HepG2 (cell line): ENCODE results near the gene ANXA7. TPM values are rescaled to one million over a fixed set of nuclear protein-coding genes. Genes with fewer than 3 reads are reported as not detected.

Experiments used
- AGO1 ChIP-seq: fragments of 200-400 bp; formaldehyde crosslinking; IDR thresholded peaks from 2 replicates; pipeline ENCODE4 v1.6.1; 2017; ENCODE audit warnings: mild to moderate bottlenecking, low read depth, low read length, moderate library complexity; ENCODE audit not compliant: poor library complexity, severe bottlenecking
- GATAD1 ChIP-seq: IDR thresholded peaks from 2 replicates; pipeline ENCODE4 v1.6.1; 2016; ENCODE audit warnings: missing genetic modification reagents, missing compliant biosample characterization
- HDAC1 ChIP-seq: sonication (generic); formaldehyde crosslinking; IDR thresholded peaks from 2 replicates; pipeline ENCODE4 v1.5.1; 2020; ENCODE audit warnings: mild to moderate bottlenecking, missing genetic modification reagents
- HINFP ChIP-seq: sonication (generic); formaldehyde crosslinking; IDR thresholded peaks from 2 replicates; pipeline ENCODE4 v1.4.0; 2020; ENCODE audit warnings: low read depth, mild to moderate bottlenecking, missing genetic modification reagents
- KDM2A ChIP-seq: sonication (generic); formaldehyde crosslinking; IDR thresholded peaks from 2 replicates; pipeline ENCODE4 v1.4.0; 2020; ENCODE audit warnings: low read depth, missing genetic modification reagents, borderline replicate concordance
- KLF16 ChIP-seq, 2 experiments: sonication (generic) in 1 of 2; formaldehyde crosslinking in 1 of 2; IDR thresholded peaks; 2 replicates each; pipeline versions ENCODE4 v1.6.1 to v1.8.0; 2016 to 2023; ENCODE audit warnings: missing genetic modification reagents in 2 of 2, missing compliant biosample characterization in 1 of 2
- MIXL1 ChIP-seq: IDR thresholded peaks from 2 replicates; pipeline ENCODE4 v1.6.1; 2016
- NONO ChIP-seq, 2 experiments: fragments of 450-650 bp in 1 of 2; sonication (generic) in 1 of 2; formaldehyde crosslinking in 1 of 2; IDR thresholded peaks in 1 of 2; conservative IDR thresholded peaks in 1 of 2; 2 replicates each; pipeline versions ENCODE4 v1.6.1 to v1.8.0; 2017 to 2022; ENCODE audit warnings: mild to moderate bottlenecking in 1 of 2, missing genetic modification reagents in 1 of 2, moderate library complexity in 1 of 2
- NPAS2 ChIP-seq: sonication (generic); formaldehyde crosslinking; IDR thresholded peaks from 2 replicates; pipeline ENCODE4 v1.8.0; 2022; ENCODE audit warnings: mild to moderate bottlenecking, missing genetic modification reagents, borderline replicate concordance
- RXRB ChIP-seq: IDR thresholded peaks from 2 replicates; pipeline ENCODE4 v1.6.1; 2016; ENCODE audit warnings: borderline replicate concordance, missing genetic modification reagents, missing compliant biosample characterization
- SALL1 ChIP-seq: sonication (generic); formaldehyde crosslinking; IDR thresholded peaks from 2 replicates; pipeline ENCODE4 v1.8.0; 2022; ENCODE audit warnings: mild to moderate bottlenecking, missing genetic modification reagents
- SATB2 ChIP-seq: sonication (generic); formaldehyde crosslinking; IDR thresholded peaks from 2 replicates; pipeline ENCODE4 v1.5.0; 2020; ENCODE audit warnings: missing genetic modification reagents
- SPEN ChIP-seq: sonication (generic); formaldehyde crosslinking; IDR thresholded peaks from 2 replicates; pipeline ENCODE4 v1.5.1; 2020; ENCODE audit warnings: low read depth, mild to moderate bottlenecking, missing genetic modification reagents
- ZBTB34 ChIP-seq: sonication (generic); formaldehyde crosslinking; IDR thresholded peaks from 2 replicates; pipeline ENCODE4 v1.8.0; 2022; ENCODE audit warnings: mild to moderate bottlenecking, missing genetic modification reagents
- ZNF251 ChIP-seq: sonication (generic); formaldehyde crosslinking; IDR thresholded peaks from 2 replicates; pipeline ENCODE4 v1.9.0; 2021; ENCODE audit warnings: mild to moderate bottlenecking, missing genetic modification reagents
- ZNF350 ChIP-seq: sonication (generic); formaldehyde crosslinking; IDR thresholded peaks from 2 replicates; pipeline ENCODE4 v1.4.0; 2020; ENCODE audit warnings: mild to moderate bottlenecking, low read depth, missing genetic modification reagents, borderline replicate concordance
- ZNF572 ChIP-seq: sonication (generic); formaldehyde crosslinking; IDR thresholded peaks from 2 replicates; pipeline ENCODE4 v1.5.1; 2020; ENCODE audit warnings: mild to moderate bottlenecking, missing genetic modification reagents
- ZNF792 ChIP-seq: IDR thresholded peaks from 2 replicates; pipeline ENCODE4 v1.6.1; 2016
- polyA plus RNA-seq, 8 experiments: library from polyadenylated mRNA; depleted of rRNA in 3 of 8; stranded (reverse) in 7 of 8; unstranded in 1 of 8; fragments of >200 nt; fragmentation: Illumina TruSeq in 4 of 8; extraction: Trizol in 4 of 8; gene quantifications; 2 replicates each; pipeline versions ENCODE4 v1.2.1 to v1.2.3, GENCODE V29; 2011 to 2016; ENCODE audit warnings: low read depth in 4 of 8, missing spikeins in 1 of 8, mixed read lengths in 1 of 8; ENCODE audit not compliant: insufficient read depth in 1 of 8
- total RNA-seq, 5 experiments: library from RNA; depleted of rRNA; stranded (reverse); fragments of >200 nt; fragmentation: Illumina TruSeq; extraction: Trizol; gene quantifications; 2 replicates each; pipeline ENCODE4 v1.2.3, GENCODE V29; 2016; ENCODE audit warnings: low read depth in 1 of 5
- TF ChIP-seq, protein P1 (sequence below): sonication (generic); formaldehyde crosslinking; IDR thresholded peaks from 2 replicates; pipeline ENCODE4 v1.5.0; 2020; ENCODE audit warnings: mild to moderate bottlenecking, missing genetic modification reagents
- TF ChIP-seq, protein P2 (sequence below): IDR thresholded peaks from 2 replicates; pipeline ENCODE4 v1.6.1; 2016; ENCODE audit warnings: missing genetic modification reagents, missing compliant biosample characterization
- TF ChIP-seq, protein P3 (sequence below): conservative IDR thresholded peaks from 2 replicates; pipeline ENCODE4 v1.6.1; 2018; ENCODE audit warnings: missing genetic modification reagents

Gene ANXA7
- total and polyA plus RNA-seq, 2 of the 13 experiments (the other 11 are each of a cell fraction or from before 2014, with no cell fraction given), result 54.8 to 89.0 TPM

DNA sequence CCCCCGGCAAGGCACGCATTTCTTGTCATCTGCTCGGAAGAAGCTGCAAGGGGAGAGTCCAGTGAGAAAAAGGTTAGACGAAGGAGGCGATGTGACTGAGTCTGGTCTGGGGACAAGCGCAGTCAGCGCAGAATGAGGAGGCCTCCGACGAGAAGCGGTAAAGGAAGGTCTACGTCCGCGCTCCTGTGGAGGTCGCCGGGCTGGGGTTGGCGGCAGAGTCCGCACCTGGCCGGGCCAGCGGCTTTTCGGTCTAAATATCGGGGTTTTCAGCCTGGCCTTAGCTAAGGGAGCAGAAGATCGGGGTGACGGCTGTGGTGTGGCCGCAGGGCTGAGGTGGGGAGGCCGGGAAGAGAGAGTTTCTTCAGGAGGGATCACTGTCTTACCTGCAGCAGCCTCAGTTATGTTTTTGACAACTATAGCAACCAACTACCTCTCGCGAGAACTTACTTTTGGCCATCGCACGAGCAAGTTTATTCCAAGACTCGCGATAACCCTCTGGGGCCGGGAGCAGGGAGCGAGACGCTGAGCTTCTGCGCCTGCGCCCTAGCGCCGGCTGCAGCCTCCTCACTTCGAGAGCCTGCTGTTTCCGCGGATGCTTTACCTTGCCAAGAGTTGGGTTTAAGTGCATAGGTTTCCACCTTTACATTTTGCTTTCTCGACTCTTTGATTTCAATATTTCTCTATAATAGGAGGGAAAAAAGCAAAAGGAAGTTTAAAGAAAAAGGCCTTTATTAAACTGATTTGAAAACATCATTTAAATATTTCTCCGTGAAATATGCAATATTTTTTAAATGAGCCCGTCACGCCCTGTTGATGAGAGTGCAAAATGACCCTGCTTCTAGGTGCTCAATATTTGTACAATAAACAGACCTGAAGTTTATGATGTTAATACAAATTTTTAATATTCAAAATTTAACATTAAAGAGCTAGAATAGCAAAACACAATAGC, 55.3 kb downstream of the ANXA7 start, which contains the start of gene CFAP70 (continued):
- TF ChIP-seq HINFP (CRISPR knock-in tag) (peak; percentile 68; the same call in 1 of the 2 replicates), SALL1 (CRISPR knock-in tag) (peak; percentile 46), ZNF350 (CRISPR knock-in tag) (peak; percentile 28; the same call in 1 of the 2 replicates), RXRB (CRISPR knock-in tag) (no peak), ZBTB34 (CRISPR knock-in tag) (no peak), HDAC1 (CRISPR knock-in tag) (peak; percentile 62), SPEN (CRISPR knock-in tag) (peak; percentile 75; the same call in 1 of the 2 replicates), SATB2 (CRISPR knock-in tag) (no peak; the same call in 1 of the 2 replicates), KLF16 (CRISPR knock-in tag; IDR thresholded peaks at IDR 0.05) (0 out of 4 replicates have a peak, but pooled peaks of 1 of the 2 experiments have one; percentile 18), ZNF251 (CRISPR knock-in tag) (no peak), ZNF572 (CRISPR knock-in tag) (peak; percentile 76; the same call in 1 of the 2 replicates), MIXL1 (CRISPR knock-in tag) (0 out of 2 replicates have a peak, but pooled peaks have one; percentile 20), NONO (IDR thresholded peaks at IDR 0.05) (no peak), NONO (CRISPR knock-in tag; conservative IDR thresholded peaks at IDR 0.05) (peak; percentile 66; the same call in 1 of the 2 replicates), ZNF792 (CRISPR knock-in tag) (0 out of 2 replicates have a peak, but pooled peaks have one; percentile 30), GATAD1 (CRISPR knock-in tag) (peak; percentile 71), KDM2A (peak; percentile 91), AGO1 (peak; percentile 36), NPAS2 (CRISPR knock-in tag) (0 out of 2 replicates have a peak, but pooled peaks have one; percentile 45)
- TF ChIP-seq, protein P1, sequence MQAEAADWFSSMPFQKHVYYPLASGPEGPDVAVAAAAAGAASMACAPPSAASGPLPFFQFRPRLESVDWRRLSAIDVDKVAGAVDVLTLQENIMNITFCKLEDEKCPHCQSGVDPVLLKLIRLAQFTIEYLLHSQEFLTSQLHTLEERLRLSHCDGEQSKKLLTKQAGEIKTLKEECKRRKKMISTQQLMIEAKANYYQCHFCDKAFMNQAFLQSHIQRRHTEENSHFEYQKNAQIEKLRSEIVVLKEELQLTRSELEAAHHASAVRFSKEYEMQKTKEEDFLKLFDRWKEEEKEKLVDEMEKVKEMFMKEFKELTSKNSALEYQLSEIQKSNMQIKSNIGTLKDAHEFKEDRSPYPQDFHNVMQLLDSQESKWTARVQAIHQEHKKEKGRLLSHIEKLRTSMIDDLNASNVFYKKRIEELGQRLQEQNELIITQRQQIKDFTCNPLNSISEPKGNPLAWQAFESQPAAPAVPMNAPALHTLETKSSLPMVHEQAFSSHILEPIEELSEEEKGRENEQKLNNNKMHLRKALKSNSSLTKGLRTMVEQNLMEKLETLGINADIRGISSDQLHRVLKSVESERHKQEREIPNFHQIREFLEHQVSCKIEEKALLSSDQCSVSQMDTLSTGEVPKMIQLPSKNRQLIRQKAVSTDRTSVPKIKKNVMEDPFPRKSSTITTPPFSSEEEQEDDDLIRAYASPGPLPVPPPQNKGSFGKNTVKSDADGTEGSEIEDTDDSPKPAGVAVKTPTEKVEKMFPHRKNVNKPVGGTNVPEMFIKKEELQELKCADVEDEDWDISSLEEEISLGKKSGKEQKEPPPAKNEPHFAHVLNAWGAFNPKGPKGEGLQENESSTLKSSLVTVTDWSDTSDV (CRISPR knock-in tag), result no peak
- TF ChIP-seq, protein P2, sequence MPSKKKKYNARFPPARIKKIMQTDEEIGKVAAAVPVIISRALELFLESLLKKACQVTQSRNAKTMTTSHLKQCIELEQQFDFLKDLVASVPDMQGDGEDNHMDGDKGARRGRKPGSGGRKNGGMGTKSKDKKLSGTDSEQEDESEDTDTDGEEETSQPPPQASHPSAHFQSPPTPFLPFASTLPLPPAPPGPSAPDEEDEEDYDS, result peak; percentile 76
- TF ChIP-seq, protein P3, sequence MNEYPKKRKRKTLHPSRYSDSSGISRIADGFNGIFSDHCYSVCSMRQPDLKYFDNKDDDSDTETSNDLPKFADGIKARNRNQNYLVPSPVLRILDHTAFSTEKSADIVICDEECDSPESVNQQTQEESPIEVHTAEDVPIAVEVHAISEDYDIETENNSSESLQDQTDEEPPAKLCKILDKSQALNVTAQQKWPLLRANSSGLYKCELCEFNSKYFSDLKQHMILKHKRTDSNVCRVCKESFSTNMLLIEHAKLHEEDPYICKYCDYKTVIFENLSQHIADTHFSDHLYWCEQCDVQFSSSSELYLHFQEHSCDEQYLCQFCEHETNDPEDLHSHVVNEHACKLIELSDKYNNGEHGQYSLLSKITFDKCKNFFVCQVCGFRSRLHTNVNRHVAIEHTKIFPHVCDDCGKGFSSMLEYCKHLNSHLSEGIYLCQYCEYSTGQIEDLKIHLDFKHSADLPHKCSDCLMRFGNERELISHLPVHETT (CRISPR knock-in tag), result no peak
